T-cell (primary cell): Measurements from ENCODE around the gene ZNF683. TPM values are rescaled to one million over a fixed set of nuclear protein-coding genes. Genes with fewer than 3 reads are reported as not detected.
"Not testable (repeated sequence)": the region's sequence is repeated elsewhere in the genome, so short reads cannot be mapped to it uniquely, and the experiment has no call there.

Source experiments
- ATAC-seq, 4 experiments: fragments of 200-7000 bp in 3 of 4; fragments of 150-1000 bp in 1 of 4; cut with Tn5 transposase; replicated peaks in 1 of 4; 1 replicate in 3 of 4; 2 replicates in 1 of 4; pipeline ENCODE4 v1.10.0; 2021; ENCODE audit warnings: moderate library complexity in 3 of 4, mild to moderate bottlenecking in 2 of 4, moderate number of reproducible peaks in 1 of 4
- CTCF ChIA-PET, 2 donors: fragments of 300-600 bp; sonication (Branson Sonifier 250); formaldehyde crosslinking; loops; one replicate each; lab custom pipeline; 2022; ENCODE audit warnings: antibody characterized with exemption in 2 of 2; lab: Charles Lee
- POLR2A ChIA-PET, 2 donors: fragments of 300-600 bp; sonication (Branson Sonifier 250); formaldehyde crosslinking; loops; one replicate each; lab custom pipeline; 2022; ENCODE audit warnings: antibody characterized with exemption in 2 of 2; lab: Charles Lee
- DNase-seq, 35 experiments: peaks; one replicate each; pipeline versions ENCODE4 v3.0.0 to v3.0.0-alpha.2; 2013 to 2023
- H3K27ac ChIP-seq: one replicate; pipeline ENCODE4 v1.5.1; 2013; ENCODE audit warnings: low read length
- H3K27me3 ChIP-seq, 2 experiments: replicated peaks in 1 of 2; 1 replicate in 1 of 2; 2 replicates in 1 of 2; pipeline versions ENCODE4 v1.6.1 to v1.7.0; 2013; ENCODE audit warnings: low read length in 1 of 2, mixed read lengths in 1 of 2; ENCODE audit not compliant: control insufficient read depth in 2 of 2, insufficient read depth in 2 of 2; ENCODE audit errors: extremely low read depth in 1 of 2
- H3K36me3 ChIP-seq, 2 donors: 1 replicate in 1 of 2; 2 replicates in 1 of 2; pipeline versions ENCODE4 v1.6.1 to v1.7.0; 2013; ENCODE audit warnings: low read length in 1 of 2; ENCODE audit not compliant: control insufficient read depth in 2 of 2, insufficient read depth in 1 of 2; ENCODE audit errors: extremely low read depth in 1 of 2
- H3K4me1 ChIP-seq, 2 experiments: 1 replicate in 1 of 2; 2 replicates in 1 of 2; pipeline versions ENCODE4 v1.6.1 to v1.7.0; 2013; ENCODE audit warnings: low read length in 2 of 2, mixed read lengths in 1 of 2; ENCODE audit not compliant: insufficient read depth in 2 of 2, control insufficient read depth in 1 of 2; ENCODE audit errors: extremely low read depth in 1 of 2
- H3K4me3 ChIP-seq, 2 donors: 1 replicate in 1 of 2; 2 replicates in 1 of 2; pipeline versions ENCODE4 v1.5.1 to v1.7.0; 2013; ENCODE audit warnings: mild to moderate bottlenecking in 2 of 2, low read length in 1 of 2, moderate library complexity in 1 of 2; ENCODE audit not compliant: control insufficient read depth in 1 of 2; ENCODE audit errors: extremely low read depth in 1 of 2
- H3K9me3 ChIP-seq: 2 replicates; pipeline ENCODE4 v1.7.0; 2013
- H3K27ac Mint-ChIP-seq, 2 donors: one replicate each; pipeline ENCODE4 v1.8.0; 2020 to 2021; ENCODE audit warnings: mild to moderate bottlenecking in 2 of 2, mixed read lengths in 2 of 2
- H3K27me3 Mint-ChIP-seq, 2 donors: one replicate each; pipeline ENCODE4 v1.8.0; 2021 to 2022; ENCODE audit warnings: mixed read lengths in 2 of 2
- H3K36me3 Mint-ChIP-seq: one replicate; pipeline ENCODE4 v1.8.0; 2021; ENCODE audit warnings: mixed read lengths
- H3K4me1 Mint-ChIP-seq, 3 donors: one replicate each; pipeline ENCODE4 v1.8.0; 2020 to 2022; ENCODE audit warnings: mixed read lengths in 3 of 3, mild to moderate bottlenecking in 1 of 3
- H3K4me3 Mint-ChIP-seq, 3 donors: one replicate each; pipeline ENCODE4 v1.8.0; 2020 to 2022; ENCODE audit warnings: mild to moderate bottlenecking in 3 of 3, mixed read lengths in 3 of 3, moderate library complexity in 3 of 3
- H3K9me3 Mint-ChIP-seq, 3 donors: one replicate each; pipeline ENCODE4 v1.8.0; 2020 to 2022; ENCODE audit warnings: mixed read lengths in 3 of 3
- WGBS: methylation state at CpG from one replicate; pipeline ENCODE4 v1.1.5; 2013; ENCODE audit warnings: missing lambda C conversion rate; ENCODE audit not compliant: insufficient coverage; 5-methylcytosine and 5-hydroxymethylcytosine counted together
- total RNA-seq, 35 experiments: library from RNA in 6 of 35; stranded (reverse) in 6 of 35; fragments of 120-200 nt in 1 of 35; gene quantifications; one replicate each; pipeline versions ENCODE4 v1.2.1 to v1.2.4 and lab custom pipeline; 2013 to 2026

Gene ZNF683
- total RNA-seq, 5 donors from 2014 or later (not counting 1 experiment from before 2014, with no cell fraction given): 0.32 to 23.1 (median 5.3) TPM

GRCh38 chr1:26337625-26338024, 34.9 kb downstream of the ZNF683 start:
- H3K9me3 Mint-ChIP-seq: no peaks in the 10 kb centered on the region
- CTCF ChIA-PET: no interaction called here
- H3K4me3 Mint-ChIP-seq: peak overlapping the region; percentile 5 to 58 (median 52)
- no peaks in the 10 kb centered on the region for H3K36me3 ChIP-seq
- no peaks in the 10 kb centered on the region for H3K9me3 ChIP-seq
- POLR2A ChIA-PET: no interaction called here
- WGBS: 71% methylated on average over 2 of the region's 4 CpGs
- peak overlapping the region; percentile 32 to 58 for H3K27ac Mint-ChIP-seq
- DNase-seq (peak in 1 of 35 experiments; percentile 9), ATAC-seq (no peak)
- no peak overlapping the region for H3K27ac ChIP-seq
- H3K27me3 ChIP-seq: no peaks in the 10 kb centered on the region
- H3K36me3 Mint-ChIP-seq: no peaks in the 10 kb centered on the region
- H3K4me1 Mint-ChIP-seq: peaks cover 9 to 14% (median 14%) of the 10 kb centered on the region in 3 donors
- H3K27me3 Mint-ChIP-seq: no peaks in the 10 kb centered on the region
- no peak overlapping the region for H3K4me3 ChIP-seq
- peaks cover 0 to 16% of the 10 kb centered on the region in 2 experiments for H3K4me1 ChIP-seq

GRCh38 chr1:26337206-26337535, 35.4 kb downstream of the ZNF683 start:
- H3K36me3 Mint-ChIP-seq: no peaks in the 10 kb centered on the region
- peaks cover 0 to 16% of the 10 kb centered on the region in 2 experiments for H3K4me1 ChIP-seq
- peaks cover 9 to 14% (median 14%) of the 10 kb centered on the region in 3 donors for H3K4me1 Mint-ChIP-seq
- H3K27ac Mint-ChIP-seq: no peak overlapping the region
- DNase-seq (no peak), ATAC-seq (no peak)
- H3K27ac ChIP-seq: no peak overlapping the region
- H3K27me3 Mint-ChIP-seq: no peaks in the 10 kb centered on the region
- peak overlapping the region; percentile 68 to 92 (median 86) for H3K4me3 Mint-ChIP-seq
- H3K36me3 ChIP-seq: no peaks in the 10 kb centered on the region
- ChIA-PET POLR2A (no interaction called here), CTCF (no interaction called here)
- no peaks in the 10 kb centered on the region for H3K27me3 ChIP-seq
- H3K9me3 ChIP-seq: no peaks in the 10 kb centered on the region
- no peak overlapping the region for H3K4me3 ChIP-seq
- WGBS: 100% methylated on average over 1 of the region's 7 CpGs
- H3K9me3 Mint-ChIP-seq: no peaks in the 10 kb centered on the region

- POLR2A ChIA-PET: no interaction called here
- 13% methylated on average over 42 of the region's 52 CpGs for WGBS
- Mint-ChIP-seq H3K4me1 (peaks cover 9 to 14% (median 14%) of the 10 kb centered on the region in 3 donors), H3K9me3 (no peaks in the 10 kb centered on the region), H3K36me3 (no peaks in the 10 kb centered on the region), H3K27me3 (no peaks in the 10 kb centered on the region), H3K27ac (peak overlapping the region; percentile 61 to 68), H3K4me3 (peak overlapping the region; percentile 86 to 92 (median 91))
- ATAC-seq (peak; percentile 87 to 94 (median 91)), DNase-seq (peak; percentile 54 to 89 (median 71))
- Histone ChIP-seq H3K27ac (no peak overlapping the region), H3K4me1 (peaks cover 0 to 16% of the 10 kb centered on the region in 2 experiments), H3K9me3 (no peaks in the 10 kb centered on the region), H3K4me3 (peak overlapping the region; percentile 77 to 86), H3K36me3 (no peaks in the 10 kb centered on the region), H3K27me3 (no peaks in the 10 kb centered on the region)
- CTCF ChIA-PET: interaction anchor here in 1 of 2 donors (1.4 kb wide), 1 partner anchor 25 kb away, joined by 3 read pairs; no protein-coding TSS in a partner anchor
These were observed 35.9 kb downstream of the ZNF683 start for GRCh38 chr1:26336477-26337205.

DNA sequence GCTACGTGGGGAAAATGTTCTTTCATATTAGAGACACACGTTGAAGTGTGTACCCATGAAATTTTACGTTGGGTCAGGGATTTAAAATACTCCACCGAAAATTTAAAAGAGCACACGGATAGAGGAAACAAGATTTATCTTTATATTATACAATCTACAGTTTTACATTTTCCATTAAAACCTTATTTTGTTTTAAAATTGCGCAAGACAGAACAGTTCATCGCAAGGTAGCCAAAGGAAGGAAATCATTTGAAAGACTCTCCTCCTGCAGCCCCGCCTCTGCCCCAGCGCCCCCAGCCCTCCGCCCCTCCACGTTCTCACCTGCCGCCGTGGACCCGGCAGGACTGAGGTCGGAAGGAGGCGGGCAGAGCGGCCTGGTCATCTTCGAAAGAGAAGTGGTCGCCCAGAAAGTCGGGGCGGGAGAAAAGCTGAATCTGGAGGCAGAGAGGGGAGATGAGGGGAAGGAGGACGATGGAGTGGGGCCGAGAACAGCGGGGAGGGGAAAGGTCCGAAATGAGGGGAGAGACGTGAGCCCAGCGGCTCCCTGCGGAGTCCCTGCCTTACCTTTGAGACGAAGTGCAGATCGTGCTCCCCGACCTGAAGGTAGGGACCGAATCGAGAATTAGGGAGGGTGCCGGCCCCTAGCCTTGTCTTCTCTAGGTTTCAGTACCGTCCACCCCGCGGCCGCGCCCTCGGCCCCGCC, 36.6 kb downstream of the ZNF683 start:
- peak; percentile 6 to 15 (median 9) for ATAC-seq
- Histone ChIP-seq H3K36me3 (no peaks in the 10 kb centered on the region), H3K4me3 (peak overlapping the region; percentile 77 to 86), H3K27ac (no peak overlapping the region), H3K27me3 (no peaks in the 10 kb centered on the region), H3K9me3 (no peaks in the 10 kb centered on the region), H3K4me1 (peaks cover 0 to 16% of the 10 kb centered on the region in 2 experiments)
- no peaks in the 10 kb centered on the region for H3K27me3 Mint-ChIP-seq
- ChIA-PET POLR2A (no interaction called here), CTCF (interaction anchor here (0.6 to 1.5 kb wide), 4 partner anchors 26 to 297 kb away, joined by 3 to 6 read pairs (median 4); no protein-coding TSS in a partner anchor)
- peak overlapping the region; percentile 86 to 92 (median 91) for H3K4me3 Mint-ChIP-seq
- peak overlapping the region; percentile 63 to 66 for H3K27ac Mint-ChIP-seq
- peaks cover 5% of the 10 kb centered on the region for H3K36me3 Mint-ChIP-seq
- no peaks in the 10 kb centered on the region for H3K9me3 Mint-ChIP-seq
- peak in 3 of 35 experiments; percentile 15 to 30 (median 19) for DNase-seq
- WGBS: 2% methylated on average over 31 of the region's 41 CpGs
- H3K4me1 Mint-ChIP-seq: peaks cover 9 to 14% (median 14%) of the 10 kb centered on the region in 3 donors

DNA sequence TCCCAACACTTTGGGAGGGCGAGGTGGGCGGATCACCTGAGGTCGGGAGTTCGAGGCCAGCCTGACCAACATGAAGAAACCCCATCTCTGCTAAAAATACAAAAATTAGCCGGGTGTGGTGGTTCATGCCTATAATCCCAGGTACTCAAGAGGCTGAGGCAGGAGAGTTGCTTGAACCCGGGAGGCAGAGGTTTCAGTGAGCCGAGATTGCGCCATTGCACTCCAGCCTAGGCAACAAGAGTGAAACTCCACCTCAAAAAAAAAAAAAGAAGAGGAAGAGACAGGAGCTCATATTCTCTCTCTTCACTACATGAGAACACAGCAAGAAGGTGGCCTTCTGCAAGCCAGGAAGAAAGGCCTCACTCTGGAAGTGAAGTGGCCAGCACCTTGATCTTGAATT, 39.2 kb downstream of the ZNF683 start:
- CTCF ChIA-PET, H3K27ac Mint-ChIP-seq, POLR2A ChIA-PET, H3K36me3 ChIP-seq, H3K4me3 ChIP-seq, H3K4me3 Mint-ChIP-seq, H3K9me3 Mint-ChIP-seq, ATAC-seq, H3K27me3 Mint-ChIP-seq, DNase-seq, H3K36me3 Mint-ChIP-seq, H3K9me3 ChIP-seq, H3K27me3 ChIP-seq, H3K27ac ChIP-seq: not testable (repeated sequence)
- H3K4me1 Mint-ChIP-seq: peaks cover 9 to 14% (median 14%) of the 10 kb centered on the region in 3 donors
- no CpG with 5 or more reads among the region's 8 CpGs for WGBS
- H3K4me1 ChIP-seq: peaks cover 0 to 16% of the 10 kb centered on the region in 2 experiments

DNA sequence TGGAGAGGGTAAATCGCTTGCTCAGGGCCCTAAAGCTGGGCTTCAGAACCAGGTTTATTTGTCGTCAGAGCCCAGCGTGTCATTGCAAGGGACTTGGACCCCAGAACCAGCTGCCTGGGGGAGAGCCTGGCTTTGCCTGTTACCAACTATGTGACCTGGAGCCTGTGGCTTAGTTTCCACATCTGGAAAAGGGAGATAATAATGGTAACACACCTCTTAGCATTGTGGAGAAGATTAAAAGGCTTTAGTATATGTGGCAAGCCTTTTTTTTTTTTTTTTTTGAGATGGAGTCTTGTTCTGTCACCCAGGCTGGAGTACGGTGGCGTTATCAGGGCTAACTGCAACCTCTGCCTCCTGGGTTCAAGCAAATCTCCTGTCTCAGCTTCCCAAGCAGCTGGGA, 42.3 kb downstream of the ZNF683 start:
- Mint-ChIP-seq H3K4me1 (peaks cover 0 to 6% (median 3%) of the 10 kb centered on the region in 3 donors), H3K27ac (no peak overlapping the region), H3K27me3 (no peaks in the 10 kb centered on the region), H3K36me3 (peaks cover 5% of the 10 kb centered on the region), H3K9me3 (no peaks in the 10 kb centered on the region), H3K4me3 (no peak overlapping the region)
- 90% methylated on average over 2 of the region's 5 CpGs for WGBS
- no peaks in the 10 kb centered on the region for H3K27me3 ChIP-seq
- H3K27ac ChIP-seq: no peak overlapping the region
- H3K4me1 ChIP-seq: peaks cover 0 to 4% of the 10 kb centered on the region in 2 experiments
- H3K36me3 ChIP-seq: no peaks in the 10 kb centered on the region
- POLR2A ChIA-PET: no interaction called here
- no peaks in the 10 kb centered on the region for H3K9me3 ChIP-seq
- no peak for DNase-seq
- CTCF ChIA-PET: no interaction called here
- H3K4me3 ChIP-seq: no peak overlapping the region
- no peak for ATAC-seq
